Mesenteric fat pad (tissue), 1 donor: ENCODE results near the gene GRIP2. TPM values are rescaled to one million over a fixed set of nuclear protein-coding genes. Genes with fewer than 3 reads are reported as not detected.

Experiments used
- DNase-seq: peaks from one replicate; pipeline ENCODE4 v3.0.0-alpha.2; 2020; ENCODE audit warnings: low spot score
- total RNA-seq: library from RNA; stranded (reverse); fragmentation: NEBNext Ultra II Directional; extraction: Animal tissue kit (Norgen Biotek cat#: 25700); gene quantifications from one replicate; pipeline ENCODE4 v1.2.1, GENCODE V29; 2021
- donor health status: DM: yes; HTN: yes; CAD: no.

Gene GRIP2
- total RNA-seq, 1 donor from 2014 or later, result 0.71 TPM

DNA sequence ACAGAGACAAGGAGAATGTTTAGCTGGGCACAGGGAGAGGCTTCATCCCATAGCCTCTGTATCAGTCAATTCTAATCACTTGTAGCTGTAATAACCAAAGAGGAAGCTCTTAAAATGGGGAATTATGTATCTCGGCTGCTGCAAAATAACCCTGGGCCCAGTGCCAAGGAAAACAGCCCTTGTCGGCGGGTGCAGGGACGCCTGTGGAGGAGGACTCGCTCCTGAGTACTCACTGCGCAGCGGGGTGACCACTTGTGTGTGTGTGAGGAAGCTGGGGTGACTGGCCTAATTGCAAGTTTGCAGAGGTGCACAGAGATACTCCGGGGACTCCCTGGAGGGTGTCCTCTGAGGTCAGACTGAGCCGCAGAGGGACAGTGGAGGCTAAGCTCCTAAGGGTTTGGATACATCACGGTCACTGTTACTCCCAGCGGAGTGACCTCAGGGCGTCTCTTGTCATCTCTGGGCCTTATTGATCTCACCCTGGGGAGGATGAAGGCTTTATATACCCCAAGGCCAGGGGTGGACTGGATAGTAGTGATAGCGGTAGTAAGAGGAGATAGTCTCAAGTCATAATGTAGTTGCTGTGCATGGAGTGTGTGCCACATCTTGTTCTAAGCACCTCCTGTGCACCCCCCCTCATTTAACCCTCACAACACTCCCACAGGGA, 100.5 kb downstream of the GRIP2 start:
- DNase-seq, result no peak

Other genes with a start within 250 kb of the GRIP2 start
- 49.3 TPM for gene SLC6A6, start 137.7 kb downstream of the GRIP2 start, total RNA-seq
- gene CCDC174, start 111.4 kb upstream of the GRIP2 start, total RNA-seq, result 16.8 TPM
- gene C3orf20, start 134.8 kb upstream of the GRIP2 start, total RNA-seq, result 0.16 TPM